ENCODE results near the gene HORMAD2.

The HORMAD2 gene

DNA sequence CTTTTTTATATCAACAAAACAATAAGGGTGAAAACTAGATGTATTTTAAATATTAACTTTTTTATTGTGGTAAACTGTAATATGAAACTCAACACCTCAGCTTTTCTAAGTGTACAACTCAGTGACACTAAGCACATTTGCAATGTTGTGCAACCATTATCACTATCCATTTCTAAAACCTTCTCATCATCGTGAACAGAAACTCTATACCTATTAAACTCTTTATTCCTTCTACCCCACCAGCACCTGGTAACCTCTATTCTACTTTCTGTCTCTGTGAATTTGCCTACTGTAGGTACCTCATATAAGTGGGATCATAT is 9.4 kb downstream of the HORMAD2 start:
- no peak overlapping the region for H3K9ac ChIP-seq (ENCODE audit: low read depth, low read length, poor library complexity, severe bottlenecking)
- peaks cover 29% of the 10 kb centered on the region for H3K4me1 ChIP-seq (ENCODE audit: insufficient read depth, low read length, poor library complexity, severe bottlenecking)
- H3K79me2 ChIP-seq (ENCODE audit: insufficient read depth, low read length) = no peaks in the 10 kb centered on the region
- no peak overlapping the region for H3K4me2 ChIP-seq (ENCODE audit: low read depth, low read length, poor library complexity, severe bottlenecking)
- H4K20me1 ChIP-seq (ENCODE audit: insufficient read depth, low read length, poor library complexity, severe bottlenecking) = no peaks in the 10 kb centered on the region
- H3K9me2 ChIP-seq (replicated peaks; ENCODE audit: low read depth, low read length) = no peaks in the 10 kb centered on the region
- no peaks in the 10 kb centered on the region for H3K27me3 ChIP-seq (ENCODE audit: insufficient read depth, low read length, poor library complexity, severe bottlenecking)
- H3K4me3 ChIP-seq (ENCODE audit: low read length, poor library complexity, severe bottlenecking) = no peak overlapping the region
- no peaks in the 10 kb centered on the region for H3K36me3 ChIP-seq (ENCODE audit: insufficient read depth, low read length)
- H3F3A ChIP-seq (ENCODE audit: low read depth) = no peaks in the 10 kb centered on the region
- H2AFZ ChIP-seq (ENCODE audit: low read length) = no peak overlapping the region; the same call in 1 of the 2 replicates
- no peak for TF ChIP-seq EZH2phosphoT487 (IDR thresholded peaks at IDR 0.05; ENCODE audit: borderline replicate concordance)
- TF ChIP-seq CTCF (conservative IDR thresholded peaks at IDR 0.05; ENCODE audit: low read length) = no peak
- H3K9me3 ChIP-seq (ENCODE audit: insufficient read depth, low read depth, low read length) = peaks cover 15% of the 10 kb centered on the region; the same call in 1 of the 2 replicates

DNA sequence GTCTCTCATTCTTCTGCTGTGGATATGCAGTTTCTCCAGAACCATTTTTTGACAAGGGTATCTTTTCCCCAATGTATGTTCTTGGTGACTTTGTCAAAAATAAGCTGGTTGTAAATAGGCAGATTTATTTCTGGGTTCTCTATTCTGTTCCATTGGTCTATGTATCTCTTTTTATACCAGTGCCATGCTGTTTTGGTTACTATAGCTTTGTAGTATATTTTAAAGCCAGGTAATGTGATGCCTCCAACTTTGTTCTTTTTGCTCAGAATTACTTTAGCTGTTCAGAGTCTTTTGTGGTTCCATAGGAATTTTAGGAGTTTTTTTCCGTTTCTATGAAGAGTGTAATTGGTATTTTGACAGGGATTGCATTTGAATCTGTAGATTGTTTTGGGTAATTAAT is 12.4 kb downstream of the HORMAD2 start:
- Histone ChIP-seq H4K20me1 (ENCODE audit: insufficient read depth, low read length, poor library complexity, severe bottlenecking) (no peaks in the 10 kb centered on the region), H3K4me2 (ENCODE audit: low read depth, low read length, poor library complexity, severe bottlenecking) (no peak overlapping the region), H3K27me3 (ENCODE audit: insufficient read depth, low read length, poor library complexity, severe bottlenecking) (no peaks in the 10 kb centered on the region), H3K9me3 (ENCODE audit: insufficient read depth, low read depth, low read length) (peaks cover 26% of the 10 kb centered on the region), H3F3A (ENCODE audit: low read depth) (no peaks in the 10 kb centered on the region), H2AFZ (ENCODE audit: low read length) (no peak overlapping the region), H3K9ac (ENCODE audit: low read depth, low read length, poor library complexity, severe bottlenecking) (no peak overlapping the region), H3K4me1 (ENCODE audit: insufficient read depth, low read length, poor library complexity, severe bottlenecking) (peaks cover 18% of the 10 kb centered on the region), H3K4me3 (ENCODE audit: low read length, poor library complexity, severe bottlenecking) (no peak overlapping the region), H3K36me3 (ENCODE audit: insufficient read depth, low read length) (no peaks in the 10 kb centered on the region), H3K9me2 (replicated peaks; ENCODE audit: low read depth, low read length) (no peaks in the 10 kb centered on the region), H3K79me2 (ENCODE audit: insufficient read depth, low read length) (no peaks in the 10 kb centered on the region)
- no peak for TF ChIP-seq EZH2phosphoT487 (IDR thresholded peaks at IDR 0.05; ENCODE audit: borderline replicate concordance)
- TF ChIP-seq CTCF (conservative IDR thresholded peaks at IDR 0.05; ENCODE audit: low read length) = no peak

- peaks cover 37% of the 10 kb centered on the region for H3K4me1 ChIP-seq (ENCODE audit: insufficient read depth, low read length, poor library complexity, severe bottlenecking)
- peaks cover 29% of the 10 kb centered on the region for H3K9me3 ChIP-seq (ENCODE audit: insufficient read depth, low read depth, low read length)
- H3K36me3 ChIP-seq (ENCODE audit: insufficient read depth, low read length) = no peaks in the 10 kb centered on the region
- no peak overlapping the region for H3K9ac ChIP-seq (ENCODE audit: low read depth, low read length, poor library complexity, severe bottlenecking)
- TF ChIP-seq CTCF (conservative IDR thresholded peaks at IDR 0.05; ENCODE audit: low read length) = no peak
- TF ChIP-seq EZH2phosphoT487 (IDR thresholded peaks at IDR 0.05; ENCODE audit: borderline replicate concordance) = no peak
- H2AFZ ChIP-seq (ENCODE audit: low read length) = no peak overlapping the region
- H3K79me2 ChIP-seq (ENCODE audit: insufficient read depth, low read length) = no peaks in the 10 kb centered on the region
- no peaks in the 10 kb centered on the region for H3K9me2 ChIP-seq (replicated peaks; ENCODE audit: low read depth, low read length)
- H3K4me3 ChIP-seq (ENCODE audit: low read length, poor library complexity, severe bottlenecking) = no peak overlapping the region
- no peak overlapping the region for H3K4me2 ChIP-seq (ENCODE audit: low read depth, low read length, poor library complexity, severe bottlenecking)
- H4K20me1 ChIP-seq (ENCODE audit: insufficient read depth, low read length, poor library complexity, severe bottlenecking) = no peaks in the 10 kb centered on the region
- H3K27me3 ChIP-seq (ENCODE audit: insufficient read depth, low read length, poor library complexity, severe bottlenecking) = no peaks in the 10 kb centered on the region
- H3F3A ChIP-seq (ENCODE audit: low read depth) = peaks cover 2% of the 10 kb centered on the region; the same call in 1 of the 2 replicates
Measured at GRCh38 chr22:30094804-30095203, 14.5 kb downstream of the HORMAD2 start.
